Endothelial cell of umbilical vein (primary cell): Measurements from ENCODE around the gene LRRC59. TPM values are rescaled to one million over a fixed set of nuclear protein-coding genes. Genes with fewer than 3 reads are reported as not detected.

Experiments
- BruUV-seq: library from RNA; stranded (reverse); fragments of 400-500 nt; replicated peaks from 2 replicates; lab custom pipeline; 2021; lab: Mats Ljungman, UMichigan
- CTCF ChIA-PET: fragments of 300-600, 350-600 bp; sonication (Branson Sonifier 250); formaldehyde crosslinking; loops from one replicate; lab custom pipeline; 2021; ENCODE audit warnings: antibody characterized with exemption, inconsistent platforms; lab: Charles Lee
- POLR2A ChIA-PET: fragments of 300-600, 350-600 bp; sonication (Branson Sonifier 250); formaldehyde crosslinking; loops from one replicate; lab custom pipeline; 2021; ENCODE audit warnings: antibody characterized with exemption, inconsistent platforms; lab: Charles Lee
- DNase-seq: peaks from one replicate; pipeline ENCODE4 v3.0.0-alpha.2; 2011; ENCODE audit warnings: low read depth, low spot score
- FAIRE-seq: peaks from 2 replicates; lab custom pipeline; 2011; peaks lifted over from hg19 to GRCh38; lab: Jason Lieb, UNC
- H2AFZ ChIP-seq: 2 replicates; pipeline ENCODE4 v1.6.0; 2012; ENCODE audit warnings: low read depth, low read length, control low read depth, inconsistent platforms
- H3K27ac ChIP-seq: 2 replicates; pipeline ENCODE4 v1.5.1; 2011; ENCODE audit warnings: low read depth, mild to moderate bottlenecking, control low read depth, low read length, moderate library complexity; ENCODE audit not compliant: insufficient read depth
- H3K27me3 ChIP-seq, 2 experiments: 2 replicates each; pipeline versions ENCODE4 v1.6.0 to v1.6.1; 2011; ENCODE audit warnings: low read length in 2 of 2, mixed read lengths in 1 of 2; ENCODE audit not compliant: control insufficient read depth in 2 of 2, insufficient read depth in 2 of 2
- H3K36me3 ChIP-seq, 2 experiments: 2 replicates in 1 of 2; 3 replicates in 1 of 2; pipeline ENCODE4 v1.5.1; 2011; ENCODE audit warnings: low read length in 2 of 2, mild to moderate bottlenecking in 1 of 2, moderate library complexity in 1 of 2; ENCODE audit not compliant: control insufficient read depth in 2 of 2, insufficient read depth in 2 of 2; ENCODE audit errors: extremely low read depth in 1 of 2
- H3K4me1 ChIP-seq: 3 replicates; pipeline ENCODE4 v1.5.1; 2011; ENCODE audit warnings: mild to moderate bottlenecking, low read length; ENCODE audit not compliant: control insufficient read depth, insufficient read depth; ENCODE audit errors: extremely low read depth
- H3K4me2 ChIP-seq: 2 replicates; pipeline ENCODE4 v1.6.1; 2011; ENCODE audit warnings: low read length, control low read depth, mixed read lengths; ENCODE audit not compliant: insufficient read depth
- H3K4me3 ChIP-seq, 3 experiments: fragments of 200-600 bp in 1 of 3; sonication (generic), shearing (Covaris generic) in 1 of 3; replicated peaks in 1 of 3; 2 replicates each; pipeline ENCODE4 v1.5.1; 2011 to 2016; ENCODE audit warnings: control low read depth in 3 of 3, low read length in 3 of 3, mild to moderate bottlenecking in 2 of 3, inconsistent platforms in 1 of 3, low read depth in 1 of 3, moderate library complexity in 1 of 3; ENCODE audit not compliant: insufficient read depth in 1 of 3
- H3K79me2 ChIP-seq: 2 replicates; pipeline ENCODE4 v1.6.0; 2012; ENCODE audit warnings: low read length, inconsistent platforms; ENCODE audit not compliant: control insufficient read depth, insufficient read depth
- H3K9ac ChIP-seq: replicated peaks from 2 replicates; pipeline ENCODE3; 2011; ENCODE audit warnings: low read length, control low read depth; ENCODE audit not compliant: insufficient read depth; ENCODE audit errors: extremely low read depth
- H3K9me1 ChIP-seq: replicated peaks from 3 replicates; pipeline ENCODE4 v1.6.0; 2011; ENCODE audit warnings: mild to moderate bottlenecking, low read length; ENCODE audit not compliant: control insufficient read depth, insufficient read depth; ENCODE audit errors: extremely low read depth
- H3K9me3 ChIP-seq: replicated peaks from 2 replicates; pipeline ENCODE4 v1.5.1; 2012; ENCODE audit warnings: low read length, inconsistent platforms; ENCODE audit not compliant: control insufficient read depth, insufficient read depth
- H4K20me1 ChIP-seq: replicated peaks from 2 replicates; pipeline ENCODE3; 2011; ENCODE audit warnings: mild to moderate bottlenecking, low read length; ENCODE audit not compliant: control insufficient read depth, insufficient read depth; ENCODE audit errors: extremely low read depth
- EZH2 ChIP-seq: IDR thresholded peaks from 2 replicates; pipeline ENCODE4 v1.6.1; 2012; ENCODE audit warnings: borderline replicate concordance, low read depth, mild to moderate bottlenecking, moderate library complexity, low read length, inconsistent platforms; ENCODE audit not compliant: severe bottlenecking
- GATA2 ChIP-seq: IDR thresholded peaks from 2 replicates; pipeline ENCODE4 v1.7.0; 2011; ENCODE audit warnings: low read depth, mild to moderate bottlenecking, moderate library complexity, mixed read lengths, low read length; ENCODE audit not compliant: insufficient read length, insufficient read depth
- POLR2A ChIP-seq: IDR thresholded peaks from 2 replicates; pipeline ENCODE4 v1.6.1; 2012; ENCODE audit warnings: low read depth, mild to moderate bottlenecking, control low read depth, low read length
- POLR2AphosphoS5 ChIP-seq: IDR thresholded peaks from 2 replicates; pipeline ENCODE4 v1.6.1; 2012; ENCODE audit warnings: low read depth, mild to moderate bottlenecking, control low read depth, low read length, moderate library complexity; ENCODE audit not compliant: insufficient read depth
- dilution Hi-C: fragments of 300-500 bp; cut with MboI; formaldehyde crosslinking; loops from one replicate; pipeline ENCODE4 v1.15.0; 2019; ENCODE audit warnings: low sequenced_read_pairs; ENCODE audit not compliant: extremely low pct_ligation_motif_present
- intact Hi-C: fragments of 100-400 bp; cut with micrococcal nuclease; formaldehyde crosslinking; loops from one replicate; pipeline ENCODE4 v1.10.0; 2022
- polyA plus RNA-seq, 4 experiments: library from polyadenylated mRNA; depleted of rRNA in 3 of 4; stranded (reverse) in 3 of 4; unstranded in 1 of 4; fragments of >200 nt; gene quantifications; 2 replicates each; pipeline versions ENCODE4 v1.2.1 to v1.2.3, GENCODE V29; 2011 to 2012; ENCODE audit warnings: missing spikeins in 1 of 4
- total RNA-seq: library from RNA; stranded (reverse); gene quantifications from 2 replicates; pipeline ENCODE4 v1.2.3, GENCODE V29; 2021
- TF ChIP-seq, protein P1 (sequence below): IDR thresholded peaks from 2 replicates; pipeline ENCODE4 v1.6.1; 2011; ENCODE audit not compliant: insufficient read depth, insufficient read length
- TF ChIP-seq, protein P2 (sequence below), 2 donors: IDR thresholded peaks; 1 replicate in 1 of 2; 2 replicates in 1 of 2; pipeline ENCODE4 v1.5.1; 2011; ENCODE audit warnings: low read length in 2 of 2, mild to moderate bottlenecking in 2 of 2, moderate library complexity in 2 of 2, control low read depth in 1 of 2, inconsistent platforms in 1 of 2, low read depth in 1 of 2; ENCODE audit not compliant: insufficient read depth in 1 of 2; ENCODE audit errors: extremely low read depth in 1 of 2

The LRRC59 gene
- total and polyA plus RNA-seq, 2 donors (not counting 3 experiments of a cell fraction or from before 2014, with no cell fraction given), result 93.9 to 183 TPM

DNA sequence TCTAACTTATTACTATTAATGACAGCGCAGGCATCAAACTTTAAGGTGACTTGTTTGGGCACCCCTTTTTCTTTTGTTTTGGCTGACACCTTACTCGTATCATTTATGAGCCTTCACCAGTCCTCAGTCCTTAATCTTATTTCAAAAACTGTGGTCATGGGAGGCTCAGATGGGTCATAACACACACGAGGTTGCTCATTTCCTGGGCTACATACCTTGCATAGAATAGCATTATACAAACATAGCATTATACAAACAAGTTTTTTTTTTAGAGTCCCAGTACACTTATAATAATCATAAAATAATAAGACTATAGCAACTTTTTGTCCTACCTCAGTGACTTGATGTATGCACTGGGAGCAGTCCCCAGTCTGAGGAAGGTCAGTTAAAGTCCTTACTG lies 17.5 kb upstream of the LRRC59 start:
- peaks cover 3 to 4% of the 10 kb centered on the region in 2 experiments for H3K27me3 ChIP-seq
- CTCF ChIA-PET, result no interaction called here
- H3K79me2 ChIP-seq, result no peaks in the 10 kb centered on the region
- H3K4me1 ChIP-seq, result no peaks in the 10 kb centered on the region
- dilution Hi-C loops, result no loop called here
- H3K4me2 ChIP-seq, result no peak overlapping the region
- H3K9ac ChIP-seq, result no peak overlapping the region
- intact Hi-C loops, result no loop called here
- BruUV-seq, result no TSS peak
- no peak for DNase-seq
- H3K4me3 ChIP-seq, result no peak overlapping the region
- no peak overlapping the region for H3K27ac ChIP-seq
- no peaks in the 10 kb centered on the region for H3K36me3 ChIP-seq
- FAIRE-seq, result no peak
- no peaks in the 10 kb centered on the region for H3K9me3 ChIP-seq
- POLR2A ChIA-PET, result no interaction called here
- TF ChIP-seq, protein P1, sequence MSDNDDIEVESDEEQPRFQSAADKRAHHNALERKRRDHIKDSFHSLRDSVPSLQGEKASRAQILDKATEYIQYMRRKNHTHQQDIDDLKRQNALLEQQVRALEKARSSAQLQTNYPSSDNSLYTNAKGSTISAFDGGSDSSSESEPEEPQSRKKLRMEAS, result no peak
- TF ChIP-seq, protein P2, sequence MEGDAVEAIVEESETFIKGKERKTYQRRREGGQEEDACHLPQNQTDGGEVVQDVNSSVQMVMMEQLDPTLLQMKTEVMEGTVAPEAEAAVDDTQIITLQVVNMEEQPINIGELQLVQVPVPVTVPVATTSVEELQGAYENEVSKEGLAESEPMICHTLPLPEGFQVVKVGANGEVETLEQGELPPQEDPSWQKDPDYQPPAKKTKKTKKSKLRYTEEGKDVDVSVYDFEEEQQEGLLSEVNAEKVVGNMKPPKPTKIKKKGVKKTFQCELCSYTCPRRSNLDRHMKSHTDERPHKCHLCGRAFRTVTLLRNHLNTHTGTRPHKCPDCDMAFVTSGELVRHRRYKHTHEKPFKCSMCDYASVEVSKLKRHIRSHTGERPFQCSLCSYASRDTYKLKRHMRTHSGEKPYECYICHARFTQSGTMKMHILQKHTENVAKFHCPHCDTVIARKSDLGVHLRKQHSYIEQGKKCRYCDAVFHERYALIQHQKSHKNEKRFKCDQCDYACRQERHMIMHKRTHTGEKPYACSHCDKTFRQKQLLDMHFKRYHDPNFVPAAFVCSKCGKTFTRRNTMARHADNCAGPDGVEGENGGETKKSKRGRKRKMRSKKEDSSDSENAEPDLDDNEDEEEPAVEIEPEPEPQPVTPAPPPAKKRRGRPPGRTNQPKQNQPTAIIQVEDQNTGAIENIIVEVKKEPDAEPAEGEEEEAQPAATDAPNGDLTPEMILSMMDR (IDR thresholded peaks at IDR 0.05; ENCODE audit: extremely low read depth in 1 of 2, insufficient read depth in 1 of 2, low read depth in 1 of 2, low read length in 2 of 2), result no peak
- TF ChIP-seq POLR2AphosphoS5, result no peak
- no peak for TF ChIP-seq GATA2
- no peak for TF ChIP-seq EZH2
- TF ChIP-seq POLR2A, result no peak
- H2AFZ ChIP-seq, result no peak overlapping the region
- no peaks in the 10 kb centered on the region for H4K20me1 ChIP-seq
- H3K9me1 ChIP-seq, result no peaks in the 10 kb centered on the region
